Colon (tissue), 2 donors: ENCODE data around the gene MAD1L1.
"Not testable (repeated sequence)": the region's sequence is repeated elsewhere in the genome, so short reads cannot be mapped to it uniquely, and the experiment has no call there.

Experiments
- FAIRE-seq: peaks from 2 replicates; lab custom pipeline; 2012; peaks lifted over from hg19 to GRCh38; lab: Jason Lieb, UNC
- donor health status: control.
- donor health status: control.

MAD1L1 gene

DNA sequence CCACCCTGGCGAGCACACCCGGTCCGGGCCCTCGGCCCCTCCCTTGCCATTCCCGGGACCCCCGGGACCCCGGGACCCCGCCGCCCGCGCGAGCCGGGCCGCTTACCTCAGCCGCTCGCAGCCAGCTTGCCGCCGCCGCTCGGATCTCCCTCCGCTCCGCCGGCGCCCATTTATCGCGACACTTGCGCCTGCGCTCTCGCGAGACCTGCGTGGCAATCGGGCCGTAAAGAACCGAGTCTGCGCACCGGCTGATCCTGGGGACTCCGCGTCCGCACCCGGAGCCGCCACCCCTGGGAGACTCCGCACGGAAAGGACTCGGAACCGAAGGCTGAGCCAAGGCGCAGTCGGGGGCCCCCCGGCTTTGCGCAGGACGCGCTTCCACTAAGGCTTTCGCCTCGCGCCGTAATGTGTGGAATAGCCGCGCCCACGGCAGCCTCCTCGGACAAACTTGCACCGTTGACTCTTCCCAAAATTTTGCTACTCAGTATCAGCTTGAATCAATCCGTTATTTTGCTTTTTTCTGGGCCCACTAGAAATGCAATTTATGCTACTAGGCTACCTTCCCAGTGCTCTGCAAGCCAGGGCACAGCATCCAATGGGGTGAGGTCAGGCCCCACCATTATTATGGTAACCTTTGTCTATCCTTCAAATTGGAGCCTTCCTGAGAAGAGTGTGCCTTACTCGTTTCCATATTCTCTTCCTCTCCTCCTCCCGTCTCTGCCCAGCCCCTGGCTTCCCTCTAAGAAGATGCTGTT lies at the start of gene MAD1L1:
Gene MAD1L1 (minus strand): TSS at position 180 of the 755 bp plus-strand sequence. CDS start 2,812 bp downstream, outside the sequence.
- FAIRE-seq = no peak

DNA sequence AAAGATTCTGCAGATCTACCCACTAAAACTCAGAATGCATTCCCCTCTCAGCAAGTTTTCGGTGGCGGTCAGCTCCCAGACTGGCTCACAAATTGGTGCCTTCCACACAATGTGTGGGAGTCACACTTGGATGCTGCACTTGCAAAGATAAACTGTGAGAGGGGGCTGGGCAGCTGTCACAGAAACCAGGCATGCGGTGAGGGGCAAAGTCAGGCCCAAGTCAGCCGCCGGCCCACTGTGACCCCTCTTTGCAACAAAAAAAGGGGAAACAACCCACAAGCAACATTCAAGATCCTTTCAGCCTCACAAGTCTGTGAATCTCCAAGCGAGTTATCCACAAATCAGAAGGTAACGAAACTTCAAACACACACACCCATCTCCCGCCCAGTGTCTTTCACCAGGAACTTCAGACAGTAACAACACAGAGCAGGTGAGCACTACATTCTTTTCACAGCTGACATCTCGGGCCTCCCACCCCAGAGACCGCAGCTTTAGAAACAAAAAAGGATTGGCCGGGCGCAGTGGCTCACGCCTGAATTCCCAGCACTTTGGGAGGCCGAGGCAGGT lies 49.5 kb upstream of the MAD1L1 start:
- FAIRE-seq = no peak

- FAIRE-seq = no peak
Measured at GRCh38 chr7:2281541-2281940, 48.8 kb upstream of the MAD1L1 start.

- no peak for FAIRE-seq
Measured at GRCh38 chr7:2280424-2280823, 47.7 kb upstream of the MAD1L1 start.

- no peak for FAIRE-seq
Measured at GRCh38 chr7:2279896-2280295, 47.2 kb upstream of the MAD1L1 start.

DNA sequence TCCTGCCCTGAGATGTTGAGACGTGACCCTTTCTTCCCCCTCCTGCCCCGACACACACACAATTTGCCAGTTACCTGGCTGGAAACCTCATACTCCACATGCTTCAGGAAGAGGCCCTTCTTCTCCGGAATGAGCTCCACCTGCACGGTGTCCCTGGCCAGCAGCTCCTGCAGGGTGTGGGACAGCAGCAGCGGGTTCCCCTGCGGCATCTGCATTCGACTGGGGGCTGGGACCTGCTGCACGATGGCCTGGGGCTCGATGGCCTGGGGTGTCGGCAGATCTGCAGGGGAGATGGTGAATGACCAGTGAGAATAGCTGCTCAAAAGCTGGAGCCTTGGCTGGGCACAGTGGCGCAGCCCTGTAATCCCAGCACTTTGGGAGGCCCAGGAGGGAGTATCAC lies 45.3 kb upstream of the MAD1L1 start:
- FAIRE-seq = no peak

DNA sequence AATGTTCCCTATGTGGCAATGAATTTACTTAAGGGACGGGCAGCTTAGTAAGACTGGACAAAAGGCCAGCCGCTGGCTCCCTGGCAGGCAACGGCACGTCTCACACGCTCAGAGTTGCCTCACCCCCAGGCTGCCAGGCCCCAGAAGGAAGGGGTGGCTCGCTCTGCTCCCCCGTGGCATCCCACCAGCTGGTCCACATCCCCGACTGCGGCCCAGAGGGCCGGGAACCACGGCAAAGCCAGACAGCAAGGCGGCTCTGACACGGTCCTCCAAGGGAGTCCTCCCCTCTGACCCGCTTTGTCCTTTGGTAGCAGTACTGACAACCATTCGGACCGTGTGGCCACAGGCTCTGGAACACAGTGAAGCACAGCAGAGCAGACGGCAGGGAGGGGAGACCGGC lies 43.4 kb upstream of the MAD1L1 start:
- FAIRE-seq = no peak

DNA sequence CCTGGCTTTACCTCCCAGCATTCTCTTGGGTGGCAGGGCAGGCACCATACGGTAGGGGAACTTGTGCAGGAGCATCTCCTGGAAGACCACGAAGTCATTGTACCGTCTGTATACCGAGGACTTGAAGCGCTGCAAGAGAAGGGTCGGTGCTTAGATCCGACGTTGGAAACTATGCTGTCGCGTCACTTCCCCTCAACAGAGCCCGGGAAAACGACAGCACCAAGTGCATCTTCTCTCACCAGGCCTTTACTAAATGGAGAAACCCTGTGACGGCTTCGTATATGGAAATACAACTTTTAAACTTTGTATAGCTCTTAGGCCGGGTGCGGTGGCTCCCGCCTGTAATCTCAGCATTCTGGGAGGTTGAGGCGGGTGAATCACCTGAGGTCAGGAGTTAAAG lies 42.4 kb upstream of the MAD1L1 start:
- FAIRE-seq = no peak

- no peak for FAIRE-seq
Measured at GRCh38 chr7:2274666-2275065, 41.9 kb upstream of the MAD1L1 start.

- no peak for FAIRE-seq
Measured at GRCh38 chr7:2273866-2274265, 41.1 kb upstream of the MAD1L1 start.

GRCh38 chr7:2272031-2272430 lies 39.3 kb upstream of the MAD1L1 start:
- no peak for FAIRE-seq

GRCh38 chr7:2271273-2272026 lies 38.7 kb upstream of the MAD1L1 start:
- FAIRE-seq = no peak

DNA sequence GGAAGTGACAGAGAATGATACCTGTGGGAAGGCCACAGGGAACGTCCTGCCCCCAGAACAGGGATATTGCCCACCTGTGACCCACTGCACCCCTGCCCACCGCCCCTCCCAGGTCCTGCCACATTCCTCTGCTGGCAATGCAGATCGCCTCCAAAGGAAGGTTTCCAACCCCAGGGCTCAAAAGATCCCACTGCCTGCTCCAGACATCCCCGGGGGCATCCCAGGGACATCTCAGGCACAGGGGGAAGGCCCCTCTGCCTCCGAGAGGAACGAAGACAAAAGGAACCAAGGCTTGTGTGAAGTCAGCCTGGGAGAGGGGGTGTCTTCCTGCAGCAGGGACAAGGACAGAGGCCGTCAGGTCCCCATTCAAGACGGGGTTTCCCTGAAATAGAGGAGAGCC lies 37.8 kb upstream of the MAD1L1 start:
- FAIRE-seq = no peak

DNA sequence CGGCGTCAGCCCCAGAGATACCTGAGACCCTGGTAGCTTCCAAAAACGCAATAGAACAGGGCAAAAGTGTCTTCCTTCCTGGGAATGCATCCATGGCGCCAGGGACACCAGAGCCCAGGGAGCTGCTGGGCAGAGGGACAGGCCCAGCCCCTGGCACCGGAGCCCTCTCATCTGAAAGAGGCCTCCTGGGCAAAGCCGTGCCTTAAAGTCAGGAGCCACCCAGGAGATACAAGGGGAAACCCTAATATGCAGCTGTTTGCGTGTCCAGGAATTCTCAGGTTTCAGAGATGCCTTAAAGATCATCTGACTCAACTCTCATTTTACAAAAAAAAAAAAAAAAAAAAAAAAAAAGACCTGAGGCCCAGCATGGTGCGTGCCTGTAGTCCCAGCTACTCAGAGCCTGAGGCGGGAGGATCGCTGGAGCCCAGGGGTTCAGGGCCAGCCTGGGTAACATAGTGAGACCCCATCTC lies 37.3 kb upstream of the MAD1L1 start:
- no peak for FAIRE-seq

DNA sequence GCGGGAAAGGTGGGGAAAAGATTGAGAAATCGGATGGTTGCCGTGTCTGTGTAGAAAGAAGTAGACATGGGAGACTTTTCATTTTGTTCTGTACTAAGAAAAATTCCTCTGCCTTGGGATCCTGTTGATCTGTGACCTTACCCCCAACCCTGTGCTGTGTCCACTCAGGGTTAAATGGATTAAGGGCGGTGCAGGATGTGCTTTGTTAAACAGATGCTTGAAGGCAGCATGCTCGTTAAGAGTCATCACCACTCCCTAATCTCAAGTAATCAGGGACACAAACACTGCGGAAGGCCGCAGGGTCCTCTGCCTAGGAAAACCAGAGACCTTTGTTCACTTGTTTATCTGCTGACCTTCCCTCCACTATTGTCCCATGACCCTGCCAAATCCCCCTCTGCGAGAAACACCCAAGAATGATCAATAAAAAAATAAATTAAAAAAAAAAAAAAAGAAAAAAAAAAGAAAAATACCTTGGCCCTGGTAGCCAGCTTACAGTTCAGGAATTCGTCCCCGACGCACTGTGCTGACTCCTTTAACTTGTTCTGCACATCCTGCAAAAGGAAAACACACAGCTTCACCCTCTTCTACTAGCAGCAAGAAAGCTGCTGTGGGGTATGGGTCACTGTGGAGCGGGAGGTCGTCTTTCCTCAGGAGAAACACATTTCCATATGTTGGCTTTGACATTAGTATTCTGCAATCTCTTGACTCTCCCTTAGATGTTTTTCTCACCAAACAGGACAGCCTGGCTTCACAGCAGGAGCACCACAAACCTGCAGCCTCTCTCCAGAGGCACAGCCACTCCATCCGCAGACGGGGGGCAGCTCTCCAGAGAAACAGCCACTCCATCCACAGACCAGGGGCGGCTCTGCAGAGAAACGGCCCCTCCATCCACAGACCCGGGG lies 36.6 kb upstream of the MAD1L1 start:
- not testable (repeated sequence) for FAIRE-seq

GRCh38 chr7:2266911-2267310 lies 34.2 kb upstream of the MAD1L1 start:
- no peak for FAIRE-seq

GRCh38 chr7:2264158-2264557 lies 31.4 kb upstream of the MAD1L1 start:
- FAIRE-seq = no peak

DNA sequence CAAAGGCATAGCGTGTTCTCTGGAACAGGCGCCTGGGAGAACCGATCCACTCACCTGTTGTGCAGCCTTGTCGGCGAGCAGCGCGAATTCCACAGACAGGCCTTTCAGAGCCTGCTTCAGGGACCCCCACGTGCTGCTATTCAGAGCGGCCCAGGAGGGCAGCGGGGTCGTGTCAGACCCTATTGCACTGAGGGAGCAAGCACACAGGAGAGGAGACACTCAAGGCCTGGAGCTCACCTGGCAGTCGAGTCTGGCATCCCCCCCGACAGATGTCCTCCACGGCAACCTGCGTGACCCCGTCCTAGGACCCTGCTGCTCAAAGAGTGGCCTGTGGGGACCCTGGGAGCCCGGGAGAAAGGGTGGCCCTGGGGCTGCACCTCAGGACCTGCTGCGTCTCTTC lies 30.4 kb upstream of the MAD1L1 start:
- no peak for FAIRE-seq

DNA sequence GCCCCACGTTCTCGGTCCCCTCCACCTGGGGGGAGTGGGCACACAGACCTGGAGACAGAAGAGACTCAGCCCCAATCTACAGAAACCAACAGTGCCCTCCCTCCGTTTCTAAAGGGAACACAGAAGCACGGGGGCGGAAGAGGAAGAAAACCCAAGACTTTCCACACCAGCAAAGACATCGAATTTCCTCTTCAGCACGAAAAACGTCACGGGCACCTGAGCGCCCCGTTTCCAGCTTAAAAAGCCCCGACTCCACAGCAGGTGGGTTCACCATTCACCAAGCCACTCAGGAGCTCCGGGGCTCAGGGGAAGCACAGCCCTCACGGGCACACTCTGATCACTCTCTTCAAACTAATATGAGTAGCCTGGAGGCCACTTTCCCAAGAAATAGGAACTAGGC lies 28.9 kb upstream of the MAD1L1 start:
- FAIRE-seq = no peak

DNA sequence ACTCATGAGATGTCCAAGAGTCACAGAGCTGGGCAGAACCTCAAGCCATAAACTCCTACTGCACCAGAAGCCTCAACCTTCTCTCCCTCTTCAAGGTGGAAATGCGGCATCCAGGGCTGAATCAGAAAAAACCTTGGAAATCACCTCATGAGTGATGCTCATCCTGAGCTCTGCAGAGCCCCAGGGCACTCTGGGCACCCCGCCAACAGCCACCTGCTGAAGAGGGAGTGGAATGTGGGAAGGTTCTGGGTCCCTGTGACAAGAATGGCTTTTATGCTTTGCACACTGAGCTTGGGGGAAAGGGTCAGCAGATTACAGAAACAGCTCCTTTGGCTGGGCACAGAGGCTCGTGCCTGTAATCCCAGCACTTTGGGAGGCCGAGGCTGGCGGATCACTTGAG lies 28.1 kb upstream of the MAD1L1 start:
- FAIRE-seq = no peak

DNA sequence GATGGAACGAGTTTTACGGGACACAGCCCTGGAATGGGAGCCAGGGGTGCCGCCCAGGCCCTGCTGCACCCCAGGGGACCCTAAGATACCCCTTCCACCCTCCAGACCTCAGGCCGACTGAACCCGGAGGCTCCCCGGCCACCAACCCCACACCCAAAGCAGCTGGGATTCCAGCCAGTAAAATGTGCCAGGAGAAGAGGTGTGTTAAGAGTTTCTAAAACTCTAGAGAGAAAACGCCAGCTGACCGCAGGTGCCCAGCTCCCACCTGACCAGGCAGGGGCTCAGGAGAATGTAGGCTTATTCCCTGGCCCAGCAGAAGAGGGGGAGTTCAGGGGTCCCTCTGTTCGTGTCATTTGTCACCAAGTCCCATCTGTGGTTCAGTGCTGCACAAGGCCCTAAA lies 26.7 kb upstream of the MAD1L1 start:
- no peak for FAIRE-seq

DNA sequence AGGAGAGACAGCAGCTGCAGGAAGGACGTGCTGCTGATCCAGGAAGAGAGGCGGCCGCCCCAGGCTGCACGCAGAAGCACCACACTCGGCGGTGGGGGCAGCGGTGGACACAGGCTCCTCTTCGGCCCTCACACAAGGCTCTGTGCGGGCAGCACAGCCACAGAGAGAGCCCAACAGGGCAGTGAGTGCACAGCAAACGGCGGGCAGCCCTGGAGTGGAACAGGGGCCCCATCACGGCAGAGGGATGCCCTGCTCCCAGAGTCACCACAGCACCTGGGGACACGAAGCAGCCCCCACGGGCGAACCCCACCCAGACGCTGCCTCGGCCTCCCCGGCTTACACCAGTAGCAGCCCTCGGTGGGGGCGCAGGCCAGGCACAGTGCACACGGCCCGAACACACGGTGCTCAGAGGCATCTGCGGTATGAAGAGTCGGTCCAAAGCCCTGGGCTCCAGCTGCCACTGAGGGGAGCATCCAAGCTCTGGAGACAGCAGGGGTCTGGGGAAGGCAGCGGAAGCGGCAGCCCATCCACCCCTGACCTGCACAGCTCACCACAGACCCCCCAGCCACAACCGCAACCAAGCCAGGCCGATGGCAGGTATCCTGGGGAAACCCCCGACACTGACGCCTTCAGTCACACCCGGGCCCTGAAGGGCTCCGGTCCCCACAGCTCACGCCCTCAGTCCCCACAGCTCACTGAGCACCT lies 26.1 kb upstream of the MAD1L1 start:
- FAIRE-seq = no peak
